Raji (cell line): ENCODE measurements around the gene PLA2G4D.

Experiments used
- POLR2A ChIP-seq: IDR thresholded peaks from 2 replicates; pipeline ENCODE4 v1.6.1; 2011; ENCODE audit warnings: low read depth, low read length, control low read depth; ENCODE audit not compliant: insufficient read depth

Gene PLA2G4D

DNA sequence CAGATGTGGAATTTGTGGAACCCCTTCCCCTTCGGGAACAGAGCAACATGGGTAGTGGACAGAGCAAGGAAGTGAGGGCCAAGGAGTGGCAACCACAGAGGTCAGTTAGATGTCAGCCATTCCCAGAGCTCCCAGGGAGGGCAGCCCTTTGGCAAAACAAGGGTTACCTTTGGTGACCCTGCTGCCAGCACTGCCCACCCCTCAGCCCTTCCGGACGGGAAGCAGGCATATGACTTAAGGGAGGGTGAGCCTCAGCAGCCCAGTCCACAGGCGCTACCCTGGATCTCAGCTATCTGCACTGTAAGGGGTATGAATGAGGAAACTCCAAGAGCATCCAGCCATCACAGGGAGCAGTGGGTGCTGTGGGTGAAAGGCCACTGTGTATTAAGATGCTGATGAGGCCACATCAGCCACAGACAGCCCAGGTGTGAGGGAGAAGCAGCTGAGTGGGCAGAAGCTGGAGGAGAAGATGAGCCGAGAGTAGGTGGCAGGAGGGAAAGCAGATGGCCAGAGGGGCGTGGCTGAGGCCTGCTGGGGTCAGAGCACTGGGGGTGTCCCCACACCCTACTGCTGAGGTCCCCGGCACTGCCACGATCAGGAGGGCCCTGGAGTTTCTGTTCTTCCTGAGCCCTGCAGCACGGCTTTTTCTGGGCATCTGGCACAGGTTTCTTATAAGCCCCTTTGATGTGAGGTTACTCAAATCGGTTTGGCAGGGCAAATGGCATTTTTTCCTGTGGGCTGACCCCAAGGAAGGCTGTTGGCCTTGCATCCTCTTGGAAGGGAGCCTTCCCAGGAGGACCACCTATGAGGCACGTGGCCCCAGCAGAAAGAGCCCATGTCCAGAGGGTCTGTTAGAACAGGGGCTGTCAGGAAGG is 6.2 kb downstream of the PLA2G4D start:
- no peak for TF ChIP-seq POLR2A

DNA sequence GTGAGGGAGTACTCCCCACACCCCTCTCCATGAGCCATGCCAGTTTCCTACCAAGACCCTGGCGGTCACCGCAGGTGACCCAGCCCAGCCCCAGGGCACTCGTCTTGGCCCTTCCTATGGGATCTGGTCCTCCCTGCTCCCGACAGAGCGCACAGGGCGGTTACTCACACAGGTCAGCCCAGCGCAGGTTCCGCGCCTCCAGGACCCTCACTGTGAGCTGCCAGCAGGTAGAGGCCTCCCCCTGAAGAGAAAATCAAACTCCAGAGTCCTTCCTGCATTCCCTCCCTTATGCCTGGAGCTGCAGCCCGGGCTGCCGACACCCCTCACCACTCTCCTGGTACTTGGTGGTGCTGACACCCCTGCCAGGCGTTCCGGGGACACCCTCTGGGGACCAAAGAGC is 6.9 kb downstream of the PLA2G4D start:
- no peak for TF ChIP-seq POLR2A

DNA sequence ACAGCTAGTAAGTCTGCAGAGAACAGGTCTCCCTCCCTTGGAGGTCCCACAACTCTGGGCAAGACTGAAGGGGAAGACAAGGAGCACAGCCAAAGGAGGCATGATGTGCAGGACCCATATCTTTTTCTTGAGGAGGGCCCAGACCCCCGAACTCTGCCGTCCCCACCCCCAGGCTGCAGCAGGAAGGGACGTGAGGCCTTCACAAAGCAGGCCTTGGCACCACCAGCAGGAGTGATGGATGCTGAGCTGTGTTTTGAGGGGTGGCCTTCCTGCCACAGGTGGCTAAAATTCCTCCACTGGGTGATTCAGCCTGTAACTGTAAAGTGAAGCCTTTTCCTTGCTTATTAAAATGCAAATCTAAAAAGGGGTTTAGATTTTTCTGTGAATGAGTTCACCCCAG is 8.6 kb downstream of the PLA2G4D start:
- TF ChIP-seq POLR2A, result no peak

DNA sequence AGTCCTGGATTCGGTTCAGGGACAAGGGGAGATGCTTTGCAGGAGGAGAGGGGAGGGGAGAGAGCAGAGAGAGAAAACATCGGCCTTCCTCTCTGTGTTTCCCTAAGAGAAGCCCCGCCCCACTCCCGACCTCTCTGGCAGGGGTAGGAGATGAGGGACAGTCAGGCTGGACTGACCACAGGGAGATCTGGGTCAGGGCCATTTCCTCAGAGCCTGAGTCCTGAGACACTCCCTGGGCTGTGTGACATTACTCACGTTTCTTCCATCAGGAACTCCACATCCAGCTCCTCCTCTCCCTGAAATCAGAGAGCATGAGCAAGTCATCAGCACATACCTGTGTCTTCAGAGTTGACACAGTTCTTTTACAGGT is 9.1 kb downstream of the PLA2G4D start:
- no peak for TF ChIP-seq POLR2A

DNA sequence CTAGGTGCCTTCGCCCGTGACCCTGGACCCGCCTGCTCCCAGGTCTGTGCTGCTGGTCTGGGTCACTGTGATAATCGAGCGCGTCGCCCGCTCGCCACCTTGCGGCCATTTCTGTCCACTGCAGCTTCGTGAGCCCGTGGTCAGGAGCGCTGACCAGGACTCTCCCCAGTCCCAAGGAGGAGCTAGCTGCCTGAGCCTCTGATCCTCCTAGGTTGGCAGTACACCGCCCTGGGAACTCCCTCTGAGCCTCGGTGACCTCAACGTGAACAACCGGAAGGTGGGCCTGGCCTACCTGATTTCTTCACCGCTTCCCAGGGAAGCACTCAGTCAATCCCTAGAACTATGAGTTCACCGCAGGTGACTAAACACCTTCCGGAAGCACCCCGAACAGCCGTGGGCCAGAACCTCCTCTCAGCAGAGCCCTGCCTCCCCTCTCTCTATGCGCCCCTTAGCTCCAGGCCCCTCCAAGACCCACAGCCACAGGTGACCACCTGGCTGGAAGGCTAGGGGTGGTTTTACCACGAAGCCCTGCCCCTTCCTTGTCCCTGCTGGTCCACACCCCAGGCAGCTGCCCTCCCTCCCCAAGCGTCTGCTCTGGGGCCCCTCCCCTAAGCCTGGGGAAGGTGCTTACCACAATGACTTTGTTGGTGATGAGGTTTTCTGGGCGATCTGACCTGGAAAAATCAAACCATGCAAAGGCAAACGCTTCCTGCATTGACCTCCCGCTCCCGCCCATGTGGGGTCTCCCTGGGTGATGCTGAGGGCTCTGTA is 9.7 kb downstream of the PLA2G4D start:
- no peak for TF ChIP-seq POLR2A

DNA sequence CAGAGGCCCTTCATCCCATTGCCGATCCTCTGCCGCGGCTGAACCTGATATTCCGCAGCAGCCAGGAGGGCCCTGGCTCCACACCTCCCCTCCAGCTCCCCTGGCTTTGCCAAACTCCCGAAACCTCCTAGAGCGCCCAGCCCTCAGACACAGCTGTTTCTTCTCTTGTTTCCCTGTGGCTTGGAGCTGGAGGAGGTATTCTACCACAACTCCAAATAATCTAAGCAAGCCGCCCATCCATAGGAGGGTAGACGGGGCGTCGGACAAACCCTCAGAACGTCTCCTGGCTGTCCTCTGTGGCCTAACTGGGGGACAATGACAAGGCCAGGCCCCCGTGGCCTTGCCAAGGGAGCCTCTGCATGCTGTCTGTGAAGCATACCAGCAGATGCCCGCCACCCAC is 10.4 kb downstream of the PLA2G4D start:
- TF ChIP-seq POLR2A, result no peak

DNA sequence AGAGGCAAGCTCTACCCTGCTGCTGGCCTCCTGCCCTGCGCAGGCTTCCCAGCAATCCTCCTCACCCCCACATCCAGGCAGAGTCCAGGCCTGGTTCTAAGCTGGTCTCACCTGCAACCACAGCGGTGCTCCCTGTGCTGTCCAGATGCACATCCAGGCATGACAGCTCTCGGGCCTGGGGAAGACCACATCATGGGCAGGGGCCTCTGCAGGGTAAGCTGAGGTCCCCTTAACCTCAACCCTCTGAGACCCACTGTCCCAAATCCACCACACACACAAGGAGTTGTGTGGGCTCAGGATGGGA is 10.8 kb downstream of the PLA2G4D start:
- no peak for TF ChIP-seq POLR2A

DNA sequence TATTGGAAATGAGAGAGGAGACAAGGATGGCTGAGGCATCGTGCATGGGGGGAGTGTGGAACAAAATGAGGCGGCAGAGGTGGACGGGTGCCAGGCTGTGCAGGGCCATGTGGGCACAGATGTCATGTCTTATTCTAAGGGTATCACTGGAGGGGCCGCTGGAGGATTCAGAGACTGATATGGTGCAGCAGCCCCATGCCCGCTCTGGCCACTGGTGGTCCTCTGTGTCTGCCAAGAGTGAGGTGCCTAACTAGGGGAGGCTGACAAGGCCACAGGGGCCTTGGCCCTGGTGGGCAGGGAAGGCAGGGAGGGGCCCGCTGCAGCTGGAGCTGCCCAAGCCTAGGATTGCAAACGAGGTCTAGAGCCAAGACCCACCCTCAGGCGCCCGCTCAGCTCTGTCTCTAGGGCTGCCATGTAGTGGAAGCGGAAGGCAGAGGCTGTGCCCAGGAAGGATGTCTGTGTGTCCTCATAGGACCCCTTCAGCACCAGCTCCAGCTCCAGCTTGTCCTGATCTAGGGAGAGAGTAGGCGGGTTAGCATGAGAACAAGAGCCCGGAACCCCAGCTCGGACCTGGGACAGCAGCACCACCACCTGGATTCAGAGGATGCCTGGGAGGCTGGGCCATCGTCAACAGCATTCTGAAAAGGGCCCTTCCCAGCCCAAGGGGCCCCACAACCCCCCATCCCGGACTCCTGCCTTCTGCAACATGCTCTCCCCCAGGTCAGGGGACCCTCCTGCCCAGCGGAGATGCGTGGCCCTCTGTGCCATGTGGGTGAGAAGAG is 11.3 kb downstream of the PLA2G4D start:
- TF ChIP-seq POLR2A, result no peak

DNA sequence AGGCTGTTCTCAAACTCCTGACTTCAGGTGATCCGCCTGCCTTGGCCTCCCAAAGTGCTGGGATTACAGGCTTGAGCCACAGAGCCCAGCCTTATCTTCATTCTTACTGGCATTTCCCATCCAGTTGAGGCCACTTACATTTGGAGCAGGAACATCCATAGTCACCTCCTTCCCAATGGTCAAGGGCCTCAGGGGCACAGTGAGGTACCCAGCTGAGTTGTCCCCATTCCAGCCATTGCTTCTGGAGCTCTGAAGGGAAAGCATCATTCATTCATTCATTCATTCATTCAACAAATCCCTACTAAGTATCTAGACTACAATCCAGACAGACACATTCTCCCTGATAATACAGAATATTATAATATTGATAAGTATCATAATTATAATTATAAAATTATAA is 12.2 kb downstream of the PLA2G4D start:
- TF ChIP-seq POLR2A, result no peak

DNA sequence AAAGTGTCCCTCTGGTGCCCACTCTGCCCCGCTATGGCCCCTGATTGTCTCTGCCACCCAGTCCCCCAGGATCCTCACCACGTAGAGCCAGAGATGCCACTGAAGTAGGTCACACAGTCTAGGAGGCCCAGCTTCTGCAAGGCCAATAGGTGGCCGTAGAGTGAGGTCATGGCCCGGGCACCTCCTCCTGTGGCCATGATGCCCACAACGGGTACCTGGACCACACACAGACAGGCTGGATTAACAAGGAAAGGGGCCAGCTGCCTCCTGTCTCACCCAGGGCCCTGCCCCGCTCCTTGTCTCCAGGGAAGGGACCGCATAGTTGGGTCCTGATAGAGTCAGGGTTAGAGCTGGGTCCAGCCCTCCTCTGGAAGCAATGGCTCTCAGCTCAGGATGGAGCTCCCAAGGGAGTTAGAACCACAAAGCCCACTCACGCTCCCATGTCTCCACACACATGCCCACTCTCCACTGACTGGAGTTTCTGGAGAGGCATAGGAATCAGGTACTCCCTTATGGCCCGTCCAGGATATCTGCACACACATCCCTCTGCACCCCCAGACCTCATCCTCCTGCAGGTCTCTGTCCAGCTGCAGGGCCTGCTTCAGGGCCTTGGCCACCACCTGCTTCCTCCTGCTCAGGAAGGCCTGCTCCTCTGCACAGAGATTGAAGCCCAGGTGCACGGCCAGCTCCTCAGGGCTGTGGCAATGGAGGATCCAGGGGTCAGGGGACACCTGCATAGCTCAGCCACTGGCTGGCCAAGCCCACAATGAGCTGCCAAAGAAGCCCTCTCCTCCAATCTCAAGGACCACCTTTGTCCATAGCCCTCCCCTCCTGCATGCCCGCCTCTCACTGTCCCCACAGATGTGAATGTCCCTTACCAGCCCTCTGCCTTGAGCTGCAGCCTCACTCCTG is 13.2 kb downstream of the PLA2G4D start:
- no peak for TF ChIP-seq POLR2A

DNA sequence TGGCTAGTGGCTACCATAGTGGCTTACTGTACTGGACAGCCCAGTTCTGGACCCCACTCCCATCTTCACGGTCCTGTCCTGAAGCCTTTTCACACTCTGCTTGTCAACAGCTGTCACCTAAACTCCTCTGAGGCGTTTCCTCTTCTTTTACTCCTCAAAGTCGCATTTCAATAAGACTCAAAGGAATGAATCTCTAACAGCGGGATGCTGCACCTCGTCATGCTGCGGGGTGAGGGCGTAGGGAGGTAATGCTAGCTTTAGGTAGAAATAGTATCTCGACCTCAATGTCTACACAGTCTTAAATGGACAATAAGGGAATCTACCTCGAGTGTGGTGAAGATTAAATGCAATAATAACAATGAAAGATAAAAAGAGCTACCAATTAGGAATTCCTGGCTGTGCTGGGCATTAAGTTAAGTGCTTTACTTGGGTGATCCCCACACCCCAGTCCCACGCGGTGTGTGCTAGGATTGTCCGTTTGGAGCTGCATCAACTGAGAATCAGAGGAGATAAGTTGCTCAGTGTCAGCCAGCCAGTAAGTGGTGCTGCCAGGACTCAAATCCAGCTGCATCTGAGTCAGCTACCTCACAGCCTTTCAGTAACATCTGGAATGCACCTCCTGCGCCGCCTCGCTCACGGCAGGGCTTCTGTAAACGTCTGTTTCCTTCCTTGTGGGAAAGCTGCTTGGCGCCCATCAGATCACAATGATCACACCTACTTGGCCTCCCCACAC is 14.0 kb downstream of the PLA2G4D start:
- TF ChIP-seq POLR2A, result no peak

DNA sequence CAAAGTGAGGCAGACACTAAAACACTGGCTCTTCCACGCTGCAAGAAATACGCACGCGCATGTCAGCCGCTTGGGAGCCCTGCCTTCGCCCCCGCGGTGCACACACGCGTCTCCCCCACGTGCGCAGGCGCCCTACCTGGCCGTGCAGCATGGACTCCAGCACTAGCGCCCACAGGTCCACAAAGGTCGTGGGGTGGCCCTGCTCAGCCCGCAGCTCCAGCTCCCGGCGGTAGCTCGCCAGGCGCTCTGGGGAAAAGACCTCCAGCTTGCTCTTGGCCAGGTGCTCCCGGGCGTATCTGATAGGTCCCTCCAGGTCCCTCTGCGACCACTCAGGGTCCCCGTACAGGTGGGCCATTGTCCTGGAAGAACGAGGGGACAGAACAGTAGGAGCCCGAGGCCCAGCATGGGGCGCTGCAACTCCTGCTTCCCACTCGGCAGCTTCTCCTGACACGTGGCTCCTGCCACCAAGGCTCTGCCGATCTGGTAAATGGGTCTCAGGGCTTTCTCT is 14.9 kb downstream of the PLA2G4D start:
- no peak for TF ChIP-seq POLR2A

DNA sequence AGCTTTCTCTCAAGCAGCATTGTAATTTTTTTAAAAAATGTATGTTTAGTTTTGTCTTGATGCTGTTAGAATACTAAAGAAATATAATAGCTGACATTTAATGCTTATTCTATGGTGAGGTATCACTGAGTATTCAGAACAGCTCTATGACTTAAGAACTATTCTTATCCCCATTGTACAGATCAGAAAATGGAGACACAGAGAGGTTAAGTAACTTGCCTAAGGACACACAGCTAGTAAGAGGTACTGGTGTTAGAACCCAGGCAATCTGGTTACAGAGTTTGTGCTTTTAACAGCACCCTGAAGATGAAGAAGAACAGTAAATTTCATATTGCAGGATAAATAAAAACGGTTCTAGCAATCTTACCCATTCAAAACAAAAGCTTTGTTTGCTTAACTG is 15.5 kb downstream of the PLA2G4D start:
- TF ChIP-seq POLR2A, result no peak

DNA sequence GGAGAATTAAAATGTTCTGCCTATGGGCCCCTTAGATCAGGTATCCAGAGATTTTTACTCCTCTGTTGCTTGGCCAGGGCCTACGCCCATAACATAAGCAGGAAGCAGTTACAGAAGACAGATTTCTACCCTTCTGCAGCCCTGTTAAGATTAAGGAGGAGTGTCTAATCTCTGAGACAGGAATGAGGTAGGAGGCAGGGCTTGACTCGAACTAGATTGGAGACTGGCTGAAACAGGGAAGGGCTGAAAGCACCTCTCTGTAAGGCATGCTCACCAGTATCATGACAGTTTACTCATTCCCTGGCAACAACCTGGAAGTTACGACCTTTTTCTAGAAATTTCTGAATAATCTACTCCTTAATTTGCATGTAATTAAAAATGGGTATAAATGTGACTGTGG is 16.7 kb downstream of the PLA2G4D start:
- no peak for TF ChIP-seq POLR2A

DNA sequence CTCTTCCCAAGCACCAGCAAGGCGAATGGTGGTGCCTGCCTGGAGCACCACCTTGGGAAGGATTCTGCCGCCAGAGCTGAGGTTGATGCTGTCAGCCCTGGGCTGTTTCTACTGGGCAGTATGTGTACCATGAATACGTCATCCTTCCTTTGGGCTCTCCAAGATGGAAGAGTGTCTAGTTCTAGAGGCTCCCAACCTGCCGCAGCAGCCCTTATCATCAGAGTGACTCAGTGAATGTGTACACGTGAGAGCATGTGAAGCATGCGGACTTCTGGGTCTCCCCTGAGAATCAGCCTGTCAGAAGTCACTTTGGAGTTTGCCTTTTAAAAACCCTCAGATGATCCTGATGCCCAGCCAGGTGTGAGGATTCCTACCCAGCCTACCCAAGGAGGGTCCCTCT is 20.9 kb downstream of the PLA2G4D start:
- TF ChIP-seq POLR2A, result no peak
